Measurements from ENCODE around the gene MTO1.

DNA sequence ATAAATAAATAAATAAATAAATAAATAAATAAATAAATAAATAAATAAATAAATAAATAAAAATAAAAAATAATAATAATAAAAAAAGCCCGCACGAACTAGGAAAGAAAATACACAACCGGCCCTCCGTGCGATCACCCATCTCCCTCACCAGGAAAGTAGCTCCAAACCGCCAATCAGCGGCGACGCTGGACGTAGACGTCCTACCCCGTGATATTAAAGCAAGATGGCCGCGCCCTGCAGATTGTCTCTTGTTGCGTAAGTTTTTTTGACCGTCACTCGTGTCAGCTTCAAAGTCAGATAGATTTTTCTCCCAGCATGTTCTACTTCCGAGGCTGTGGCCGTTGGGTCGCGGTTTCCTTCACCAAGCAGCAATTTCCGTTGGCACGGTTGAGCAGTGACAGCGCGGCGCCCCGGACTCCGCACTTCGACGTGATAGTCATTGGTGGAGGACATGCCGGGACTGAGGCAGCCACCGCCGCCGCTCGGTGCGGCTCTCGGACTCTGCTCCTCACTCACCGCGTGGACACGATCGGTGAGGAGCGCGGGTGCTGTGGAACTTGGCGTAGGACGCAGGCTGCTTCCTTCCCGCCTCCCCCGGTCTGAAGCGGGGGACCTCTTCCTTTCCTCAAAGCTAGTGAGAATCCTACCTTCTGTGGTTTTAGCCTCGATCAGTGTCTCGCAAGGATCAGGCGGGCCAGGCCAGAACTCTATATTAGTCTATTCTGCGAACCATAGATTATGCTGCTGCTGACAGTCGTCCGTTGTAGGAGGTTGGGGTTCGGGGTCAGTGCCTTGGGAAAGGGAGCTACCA lies at the start of gene MTO1:
- TF ChIP-seq POLR2AphosphoS5 (IDR thresholded peaks at IDR 0.05; ENCODE audit: low read depth, low read length) (peak; percentile 89), RXRA (IDR thresholded peaks at IDR 0.05; ENCODE audit: borderline replicate concordance, low read depth) (no peak), YY1 (IDR thresholded peaks at IDR 0.05; ENCODE audit: low read depth) (peak; percentile 98), FOXM1 (IDR thresholded peaks at IDR 0.05; ENCODE audit: low read depth) (no peak), NFIC (IDR thresholded peaks at IDR 0.05; ENCODE audit: borderline replicate concordance) (no peak), TAF1 (IDR thresholded peaks at IDR 0.05; ENCODE audit: borderline replicate concordance, low read depth, low read length) (peak; percentile 82), SIN3A (IDR thresholded peaks at IDR 0.05; ENCODE audit: borderline replicate concordance, low read depth, low read length) (peak; percentile 53; the same call in 1 of the 2 replicates)
- TF ChIP-seq, protein P1, sequence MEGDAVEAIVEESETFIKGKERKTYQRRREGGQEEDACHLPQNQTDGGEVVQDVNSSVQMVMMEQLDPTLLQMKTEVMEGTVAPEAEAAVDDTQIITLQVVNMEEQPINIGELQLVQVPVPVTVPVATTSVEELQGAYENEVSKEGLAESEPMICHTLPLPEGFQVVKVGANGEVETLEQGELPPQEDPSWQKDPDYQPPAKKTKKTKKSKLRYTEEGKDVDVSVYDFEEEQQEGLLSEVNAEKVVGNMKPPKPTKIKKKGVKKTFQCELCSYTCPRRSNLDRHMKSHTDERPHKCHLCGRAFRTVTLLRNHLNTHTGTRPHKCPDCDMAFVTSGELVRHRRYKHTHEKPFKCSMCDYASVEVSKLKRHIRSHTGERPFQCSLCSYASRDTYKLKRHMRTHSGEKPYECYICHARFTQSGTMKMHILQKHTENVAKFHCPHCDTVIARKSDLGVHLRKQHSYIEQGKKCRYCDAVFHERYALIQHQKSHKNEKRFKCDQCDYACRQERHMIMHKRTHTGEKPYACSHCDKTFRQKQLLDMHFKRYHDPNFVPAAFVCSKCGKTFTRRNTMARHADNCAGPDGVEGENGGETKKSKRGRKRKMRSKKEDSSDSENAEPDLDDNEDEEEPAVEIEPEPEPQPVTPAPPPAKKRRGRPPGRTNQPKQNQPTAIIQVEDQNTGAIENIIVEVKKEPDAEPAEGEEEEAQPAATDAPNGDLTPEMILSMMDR (IDR thresholded peaks at IDR 0.05): no peak
- TF ChIP-seq, protein P2, sequence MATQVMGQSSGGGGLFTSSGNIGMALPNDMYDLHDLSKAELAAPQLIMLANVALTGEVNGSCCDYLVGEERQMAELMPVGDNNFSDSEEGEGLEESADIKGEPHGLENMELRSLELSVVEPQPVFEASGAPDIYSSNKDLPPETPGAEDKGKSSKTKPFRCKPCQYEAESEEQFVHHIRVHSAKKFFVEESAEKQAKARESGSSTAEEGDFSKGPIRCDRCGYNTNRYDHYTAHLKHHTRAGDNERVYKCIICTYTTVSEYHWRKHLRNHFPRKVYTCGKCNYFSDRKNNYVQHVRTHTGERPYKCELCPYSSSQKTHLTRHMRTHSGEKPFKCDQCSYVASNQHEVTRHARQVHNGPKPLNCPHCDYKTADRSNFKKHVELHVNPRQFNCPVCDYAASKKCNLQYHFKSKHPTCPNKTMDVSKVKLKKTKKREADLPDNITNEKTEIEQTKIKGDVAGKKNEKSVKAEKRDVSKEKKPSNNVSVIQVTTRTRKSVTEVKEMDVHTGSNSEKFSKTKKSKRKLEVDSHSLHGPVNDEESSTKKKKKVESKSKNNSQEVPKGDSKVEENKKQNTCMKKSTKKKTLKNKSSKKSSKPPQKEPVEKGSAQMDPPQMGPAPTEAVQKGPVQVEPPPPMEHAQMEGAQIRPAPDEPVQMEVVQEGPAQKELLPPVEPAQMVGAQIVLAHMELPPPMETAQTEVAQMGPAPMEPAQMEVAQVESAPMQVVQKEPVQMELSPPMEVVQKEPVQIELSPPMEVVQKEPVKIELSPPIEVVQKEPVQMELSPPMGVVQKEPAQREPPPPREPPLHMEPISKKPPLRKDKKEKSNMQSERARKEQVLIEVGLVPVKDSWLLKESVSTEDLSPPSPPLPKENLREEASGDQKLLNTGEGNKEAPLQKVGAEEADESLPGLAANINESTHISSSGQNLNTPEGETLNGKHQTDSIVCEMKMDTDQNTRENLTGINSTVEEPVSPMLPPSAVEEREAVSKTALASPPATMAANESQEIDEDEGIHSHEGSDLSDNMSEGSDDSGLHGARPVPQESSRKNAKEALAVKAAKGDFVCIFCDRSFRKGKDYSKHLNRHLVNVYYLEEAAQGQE (IDR thresholded peaks at IDR 0.05; ENCODE audit: low read depth, low read length): no peak
